HG02678 (cell line): ENCODE measurements around the gene PCBP3.
"Not testable (repeated sequence)": the region's sequence is repeated elsewhere in the genome, so short reads cannot be mapped to it uniquely, and the experiment has no call there.

Experiments
- ATAC-seq: cut with Tn5 transposase; IDR thresholded peaks from one replicate; pipeline ENCODE4 v1.9.1; 2021; ENCODE audit warnings: mild to moderate bottlenecking, moderate library complexity; ENCODE audit not compliant: unreplicated experiment

The PCBP3 gene

GRCh38 chr21:45973475-45974072 lies 330.0 kb downstream of the PCBP3 start:
- ATAC-seq = no peak

GRCh38 chr21:45974073-45975019 lies 330.8 kb downstream of the PCBP3 start:
- no peak for ATAC-seq

- ATAC-seq = no peak
Measured at GRCh38 chr21:45975020-45975666, 331.6 kb downstream of the PCBP3 start.

GRCh38 chr21:45975667-45976409 lies 332.3 kb downstream of the PCBP3 start:
- not testable (repeated sequence) for ATAC-seq

- ATAC-seq = no peak
Measured at GRCh38 chr21:45976701-45977311, 333.3 kb downstream of the PCBP3 start.

- no peak for ATAC-seq
Measured at GRCh38 chr21:45977396-45977795, 333.9 kb downstream of the PCBP3 start.

- no peak for ATAC-seq
Measured at GRCh38 chr21:45979141-45979631, 335.7 kb downstream of the PCBP3 start.

- ATAC-seq = no peak
Measured at GRCh38 chr21:45979651-45980050, 336.1 kb downstream of the PCBP3 start.

GRCh38 chr21:45980271-45980670 lies 336.7 kb downstream of the PCBP3 start:
- ATAC-seq = no peak

GRCh38 chr21:45980697-45981096 lies 337.2 kb downstream of the PCBP3 start:
- no peak for ATAC-seq

GRCh38 chr21:45981151-45982091 lies 337.9 kb downstream of the PCBP3 start, which contains the start of gene COL6A1:
Gene COL6A1 (plus strand): TSS chr21:45981770. CDS start chr21:45981851, 81 bp downstream.
- ATAC-seq = no peak

GRCh38 chr21:45982092-45982757 lies 338.7 kb downstream of the PCBP3 start:
- ATAC-seq = no peak

- no peak for ATAC-seq
Measured at GRCh38 chr21:45982758-45983648, 339.5 kb downstream of the PCBP3 start.

GRCh38 chr21:45983649-45983965 lies 340.1 kb downstream of the PCBP3 start:
- no peak for ATAC-seq

GRCh38 chr21:45983981-45984551 lies 340.5 kb downstream of the PCBP3 start:
- no peak for ATAC-seq

- no peak for ATAC-seq
Measured at GRCh38 chr21:45984584-45985095, 341.1 kb downstream of the PCBP3 start.
